NCI-H2196 treated with DMSO at 0.1 percent for 48 hours (cell line): ENCODE results near the gene UBXN10.

Source experiments
- DNase-seq: peaks from one replicate; lab custom pipeline; 2025; ENCODE audit not compliant: unreplicated experiment; lab: John Stamatoyannopoulos, UW

The UBXN10 gene

DNA sequence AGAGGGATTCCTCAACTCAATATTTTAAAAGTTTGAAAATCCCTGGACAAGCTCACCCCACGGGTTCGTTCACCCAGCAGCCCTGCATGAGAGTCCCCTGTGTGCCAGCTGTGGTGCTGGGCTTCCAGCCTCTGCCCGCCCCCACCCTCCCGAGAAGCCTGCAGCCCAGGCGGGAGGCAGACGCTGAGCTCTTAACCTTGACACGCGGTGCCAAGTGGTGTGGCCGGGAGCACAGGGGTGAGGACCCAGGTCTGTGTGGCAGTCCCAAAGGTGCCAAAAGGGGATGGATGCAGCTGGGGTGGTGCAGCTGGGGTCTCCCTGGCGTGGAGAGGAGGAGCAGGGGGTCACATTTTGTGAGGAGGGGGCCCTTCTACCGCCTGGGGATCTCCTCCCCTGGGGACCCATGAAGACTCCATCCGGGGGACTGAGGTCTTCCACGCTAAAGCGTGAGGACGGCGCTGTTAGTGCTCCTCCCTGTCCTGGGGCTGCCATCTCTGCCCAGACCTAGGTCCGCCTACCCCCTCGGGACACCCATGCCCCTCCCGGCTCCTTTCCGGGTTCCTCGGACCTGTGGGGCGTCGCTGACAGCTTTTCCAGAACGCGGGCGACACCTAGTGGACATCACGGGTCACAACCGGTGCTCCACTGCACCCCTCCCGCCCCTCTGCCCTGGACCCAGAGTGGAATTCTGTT lies 33.8 kb upstream of the UBXN10 start:
- DNase-seq = peak; percentile 72

DNA sequence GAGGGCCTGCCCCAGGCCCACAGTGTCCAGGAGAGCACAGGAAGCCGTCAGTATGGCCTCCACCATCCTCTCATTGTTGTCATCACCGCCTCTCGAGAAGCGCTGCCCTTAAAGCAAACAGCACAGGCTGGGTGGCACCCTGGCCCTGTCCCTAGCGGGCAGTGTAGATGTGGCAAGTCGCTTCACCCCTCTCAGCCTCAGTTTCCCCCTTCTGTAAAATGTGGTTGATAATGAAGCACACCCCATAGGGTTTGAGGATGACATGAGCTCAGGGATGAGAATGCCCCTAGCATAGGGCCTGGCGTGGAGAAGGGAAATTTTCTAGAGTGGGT lies 33.3 kb upstream of the UBXN10 start:
- no peak for DNase-seq

DNA sequence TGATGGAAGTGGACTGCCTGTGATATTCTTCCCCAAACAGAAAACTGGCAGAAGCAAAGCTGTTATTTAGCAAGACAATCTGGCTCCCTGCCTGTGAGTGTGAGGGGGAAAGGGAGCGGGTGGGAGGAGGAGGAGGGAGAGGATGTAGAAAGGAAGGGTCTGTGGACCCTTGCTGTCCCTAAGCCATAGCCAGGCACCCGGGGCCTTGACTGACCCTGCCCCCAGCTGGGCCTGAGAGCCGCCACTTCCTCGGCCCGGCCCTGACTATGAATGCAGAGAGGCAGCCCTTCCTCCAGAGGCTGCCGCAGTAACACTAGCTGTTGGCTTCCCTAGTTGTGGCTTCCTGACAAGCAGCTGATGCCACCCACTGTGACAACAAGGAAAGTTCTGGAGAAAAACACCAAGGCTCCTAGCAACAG lies 32.9 kb upstream of the UBXN10 start:
- peak; percentile 37 for DNase-seq

DNA sequence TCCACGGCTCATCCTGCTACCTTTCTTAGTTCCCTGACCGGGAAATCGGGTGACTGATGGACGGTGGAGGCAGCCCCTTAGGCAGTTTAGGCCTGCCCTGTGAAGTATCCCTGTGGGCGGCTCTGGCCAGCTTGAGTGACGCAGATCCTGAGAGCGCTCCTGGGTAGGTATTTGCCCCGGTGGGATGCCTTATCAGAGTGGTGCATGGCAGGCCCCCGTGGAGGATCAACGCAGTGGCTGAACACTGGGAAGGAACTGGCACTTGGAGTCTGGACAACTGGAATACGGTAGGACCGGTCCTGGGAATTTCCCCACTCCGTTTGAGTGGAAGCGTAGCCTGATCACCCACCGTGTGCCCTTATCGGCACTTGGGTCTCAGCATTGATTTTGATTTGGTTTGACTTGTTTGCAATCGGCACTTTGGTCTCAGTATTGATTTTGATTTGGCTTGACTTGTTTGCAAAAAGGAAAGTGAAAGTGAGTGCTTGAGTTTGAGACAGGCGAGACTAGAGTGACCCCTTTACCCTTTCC lies 31.5 kb upstream of the UBXN10 start:
- no peak for DNase-seq

DNA sequence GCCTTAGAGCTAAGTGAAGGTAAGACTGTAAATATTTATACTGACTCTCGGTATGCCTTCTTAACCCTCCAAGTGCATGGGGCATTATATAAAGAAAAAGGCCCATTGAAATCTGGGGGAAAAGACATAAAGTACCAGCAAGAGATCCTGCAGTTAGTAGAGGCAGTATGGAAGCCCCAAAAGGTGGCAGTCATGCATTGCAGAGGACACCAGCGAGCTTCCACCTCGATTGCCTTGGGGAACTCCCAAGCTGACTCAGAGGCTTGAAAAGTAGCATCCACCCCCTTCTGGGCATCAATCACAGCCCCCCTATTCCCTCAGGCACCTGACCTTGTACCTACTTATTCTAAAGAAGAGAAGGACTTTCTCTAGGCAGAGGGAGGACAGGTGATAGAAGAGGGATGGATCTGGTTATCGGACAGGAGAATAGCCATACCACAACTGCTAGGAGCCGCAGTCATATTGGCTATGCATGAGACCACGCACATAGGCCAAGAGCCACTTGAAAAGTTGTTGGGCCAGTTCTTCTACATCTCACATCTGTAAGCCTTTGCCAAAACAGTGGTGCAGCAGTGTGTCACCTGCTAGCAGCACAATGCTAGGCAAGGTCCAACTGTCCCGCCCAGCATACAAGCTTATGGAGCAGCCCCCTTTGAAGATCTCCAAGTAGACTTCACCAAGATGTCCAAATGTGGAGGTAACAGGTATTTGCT lies 27.4 kb upstream of the UBXN10 start:
- no peak for DNase-seq

DNA sequence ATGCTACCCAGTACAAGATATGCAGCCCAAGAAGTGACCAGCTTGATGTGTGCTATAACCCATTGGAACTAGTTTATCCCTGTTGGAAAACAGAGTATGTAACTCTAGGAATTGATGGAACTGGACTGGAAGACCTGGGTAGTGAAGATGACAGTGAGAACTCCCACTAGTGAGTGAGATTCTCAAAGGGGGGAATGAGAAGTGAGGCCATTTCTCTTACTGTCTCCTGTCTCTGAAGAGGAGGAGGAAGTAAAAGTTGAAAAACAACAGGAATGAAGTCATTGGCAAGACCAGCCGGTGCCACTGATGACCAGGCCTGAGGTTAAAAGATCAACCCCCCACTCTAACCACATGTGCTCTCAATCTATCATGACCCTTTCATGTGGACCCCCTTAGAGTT lies 25.9 kb upstream of the UBXN10 start:
- no peak for DNase-seq

DNA sequence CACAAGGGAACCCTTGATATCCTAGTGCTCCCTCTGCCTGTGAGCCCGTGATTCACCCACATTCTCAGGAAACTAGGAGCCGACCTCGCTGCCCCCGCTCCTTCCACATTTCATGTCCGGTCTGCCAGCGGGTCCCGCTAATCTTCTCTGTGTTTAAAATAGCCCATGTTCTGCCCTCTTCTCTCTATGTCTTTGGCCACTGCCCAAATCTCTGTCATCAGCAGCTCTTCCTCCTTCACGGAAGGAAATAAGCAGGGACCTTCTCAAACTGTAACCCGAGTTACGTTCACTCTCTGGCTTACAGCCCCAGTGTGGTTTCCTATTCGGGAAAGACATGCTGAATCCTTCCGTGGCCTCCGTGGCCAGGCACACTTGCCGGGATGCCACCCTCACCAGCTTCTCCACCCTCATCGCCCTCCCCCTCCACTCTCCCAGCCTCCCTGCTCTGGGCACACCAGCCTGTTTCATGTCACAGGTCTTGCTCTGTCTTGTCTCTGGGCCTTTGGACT lies 21.1 kb upstream of the UBXN10 start:
- no peak for DNase-seq

DNA sequence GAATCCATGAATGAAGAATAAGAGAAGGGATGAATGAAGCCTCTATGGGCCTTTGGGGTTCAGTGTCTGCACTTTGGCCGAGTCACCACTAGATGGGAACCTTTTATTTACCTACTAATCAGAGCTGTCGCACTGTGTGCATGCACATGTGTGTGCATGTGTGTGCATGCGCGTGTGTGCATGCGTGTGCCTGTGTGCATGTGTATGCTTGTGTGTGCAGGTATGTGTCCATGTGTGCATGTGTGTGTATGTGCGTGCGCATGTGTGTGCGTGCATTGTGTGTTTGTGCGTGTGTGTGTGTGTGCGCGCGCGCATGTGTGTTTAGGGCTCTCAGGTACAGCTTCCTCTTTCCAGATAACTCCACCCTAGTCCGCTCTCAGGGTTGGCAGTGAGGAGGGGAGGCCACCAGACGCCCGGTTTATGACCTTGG lies 20.4 kb upstream of the UBXN10 start:
- no peak for DNase-seq

DNA sequence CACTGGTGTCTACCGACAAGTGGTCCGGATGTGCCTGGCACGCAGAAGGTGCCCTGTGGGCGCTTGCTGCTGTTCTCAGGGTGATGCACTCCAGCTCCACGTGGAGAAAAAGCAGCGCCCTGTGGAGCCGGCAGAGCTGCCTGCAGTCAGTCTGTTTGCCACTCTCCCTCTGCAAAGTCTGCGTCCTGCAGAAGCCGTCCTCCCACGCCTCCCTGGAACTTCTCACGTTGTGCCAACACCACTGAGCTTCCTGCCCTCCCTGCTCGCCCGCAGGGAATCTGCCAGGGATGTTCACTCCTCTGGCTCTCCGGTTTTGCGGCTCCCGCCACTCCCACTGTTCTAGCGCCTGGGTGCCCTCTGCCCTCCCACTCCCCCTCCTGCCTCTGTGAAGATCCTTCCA lies 19.8 kb upstream of the UBXN10 start:
- no peak for DNase-seq

DNA sequence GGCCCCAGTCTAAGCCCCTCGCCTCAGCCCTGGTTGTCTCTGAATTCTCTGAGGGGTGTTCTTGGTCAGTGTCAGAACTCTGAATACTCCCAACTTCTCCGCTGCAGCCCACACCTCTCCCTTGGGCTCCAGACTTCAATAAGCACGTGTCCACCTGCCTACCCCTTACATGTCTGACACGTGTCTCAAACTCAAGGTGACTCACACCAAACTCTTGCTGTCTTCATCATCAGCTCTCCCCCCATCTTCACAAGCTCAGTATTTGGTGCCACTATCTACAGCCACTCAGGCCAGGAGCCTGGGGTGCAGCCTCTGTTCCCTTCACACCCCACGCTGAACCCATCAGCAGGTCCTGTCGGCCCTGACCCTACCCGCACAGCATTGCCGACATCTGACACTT lies 18.8 kb upstream of the UBXN10 start:
- DNase-seq = no peak

DNA sequence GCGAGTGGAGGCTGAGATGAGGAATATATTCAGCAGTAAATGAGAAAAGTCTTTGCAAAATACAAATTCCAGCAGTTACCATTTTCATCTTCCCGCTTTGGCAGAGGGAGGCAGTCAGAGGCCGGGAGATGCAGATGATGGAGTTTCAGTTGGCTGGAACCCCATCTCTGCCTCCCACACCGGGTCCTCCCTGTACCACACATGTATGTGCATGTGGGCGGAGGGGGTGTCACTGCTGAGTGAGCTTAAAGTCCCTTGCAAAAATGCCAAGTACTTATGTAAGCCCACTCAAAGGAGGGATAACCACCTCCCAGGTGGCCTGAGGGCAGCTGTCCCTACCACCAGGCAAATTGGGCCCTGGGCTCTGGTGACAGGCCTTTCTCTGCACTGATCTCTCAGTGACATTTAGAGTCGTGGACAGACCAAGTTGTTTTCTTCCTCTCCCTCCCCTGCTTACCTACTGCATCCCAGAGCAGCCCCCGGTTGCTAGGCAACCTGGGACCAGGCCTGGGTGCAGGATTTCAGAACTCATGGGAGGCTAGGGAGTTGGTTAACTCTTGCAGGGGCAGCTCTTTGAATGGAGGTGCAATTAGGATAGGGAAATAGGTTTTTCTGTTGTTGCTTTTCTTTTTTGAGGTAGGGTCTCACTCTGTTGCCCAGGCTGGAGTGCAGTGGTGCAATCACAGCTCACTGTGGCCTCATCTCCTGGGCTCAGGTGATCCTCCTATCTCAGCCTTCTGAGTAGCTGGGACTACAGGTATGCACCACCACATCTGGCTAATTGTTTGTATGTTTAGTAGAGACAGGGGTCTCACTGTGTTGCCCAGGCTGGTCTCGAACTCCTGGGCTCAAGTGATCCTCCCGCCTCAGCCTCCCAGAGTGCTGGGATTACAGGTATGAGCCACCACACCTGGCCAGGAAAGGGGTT lies 17.1 kb upstream of the UBXN10 start:
- DNase-seq = no peak

DNA sequence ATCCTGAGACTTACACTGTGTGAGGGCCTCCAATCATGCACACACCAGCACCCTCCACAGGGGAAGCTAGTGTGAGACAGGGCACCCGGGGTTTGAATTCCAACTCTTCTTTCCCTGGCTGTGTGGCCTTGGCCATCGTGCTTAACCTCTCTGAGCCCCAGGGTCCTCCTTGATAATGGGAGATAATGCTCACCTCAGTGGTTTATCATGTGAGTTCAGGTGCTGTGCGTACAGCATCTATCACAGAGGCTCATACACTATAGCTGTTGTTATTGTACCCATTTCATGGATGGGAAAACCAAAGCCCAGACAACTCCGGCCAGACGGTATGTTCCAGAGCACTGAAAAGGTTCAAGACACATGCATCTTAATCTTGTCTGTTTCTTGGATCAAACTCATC lies 16.0 kb upstream of the UBXN10 start:
- no peak for DNase-seq

DNA sequence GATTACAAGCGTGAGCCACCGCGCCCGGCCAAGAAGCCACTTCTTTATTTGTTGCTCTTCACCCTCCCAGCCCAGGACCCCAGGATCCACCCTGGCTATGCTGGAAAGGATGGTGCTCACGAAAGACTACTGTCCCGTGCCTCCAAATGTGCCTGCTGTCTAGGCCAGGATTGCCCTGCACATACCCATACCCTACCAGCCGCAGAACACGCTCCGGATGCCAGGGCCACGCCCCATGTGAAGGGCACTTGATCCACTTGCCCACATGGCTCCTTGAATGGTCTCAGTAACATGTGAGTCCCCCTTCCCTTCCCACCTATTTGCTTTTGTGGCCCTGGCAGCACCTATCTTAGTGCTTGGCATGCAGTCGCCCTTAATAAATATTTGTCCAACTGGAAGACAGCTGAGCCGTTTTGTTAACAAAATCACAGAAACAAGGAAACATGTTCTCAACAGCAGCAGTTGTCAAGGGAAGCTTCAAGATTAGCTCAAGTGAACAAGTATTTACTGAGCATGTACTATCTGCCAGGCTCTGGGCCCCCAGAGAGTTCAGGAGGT lies 13.8 kb upstream of the UBXN10 start:
- DNase-seq = no peak

DNA sequence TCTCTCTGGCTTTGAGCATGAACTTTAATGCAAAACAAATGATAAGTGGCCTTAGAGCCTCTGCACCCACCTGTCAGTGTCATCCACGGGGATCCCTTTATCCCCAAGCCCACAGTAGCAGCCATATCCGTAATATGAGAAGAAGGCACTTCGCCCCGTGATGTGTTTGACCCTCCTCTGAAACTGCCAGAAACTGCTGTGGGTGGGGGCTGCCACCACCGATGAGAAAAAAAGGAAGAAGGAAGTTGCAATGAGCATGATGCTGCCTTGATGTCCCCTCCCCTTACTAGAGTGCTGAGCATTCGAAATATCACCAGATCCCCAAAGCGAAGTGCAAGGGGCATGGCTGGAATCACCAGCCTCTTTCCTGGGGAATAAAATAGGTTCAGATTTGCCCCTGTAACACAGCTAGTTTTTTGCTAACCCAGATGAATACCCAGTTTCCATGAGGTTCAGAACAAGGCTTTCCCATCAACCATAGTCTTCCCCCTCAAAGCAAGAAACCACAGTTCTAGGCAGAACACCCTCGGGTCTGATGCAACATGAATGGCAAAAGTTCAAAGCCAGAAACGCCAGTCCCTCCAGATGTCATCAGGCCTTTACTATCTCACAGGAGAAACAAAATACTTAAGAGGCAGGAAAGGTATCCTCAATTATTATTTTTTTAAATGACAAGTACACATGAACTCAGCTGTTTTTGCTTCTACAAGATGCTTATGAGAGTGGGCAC lies 10.8 kb upstream of the UBXN10 start:
- DNase-seq = no peak

DNA sequence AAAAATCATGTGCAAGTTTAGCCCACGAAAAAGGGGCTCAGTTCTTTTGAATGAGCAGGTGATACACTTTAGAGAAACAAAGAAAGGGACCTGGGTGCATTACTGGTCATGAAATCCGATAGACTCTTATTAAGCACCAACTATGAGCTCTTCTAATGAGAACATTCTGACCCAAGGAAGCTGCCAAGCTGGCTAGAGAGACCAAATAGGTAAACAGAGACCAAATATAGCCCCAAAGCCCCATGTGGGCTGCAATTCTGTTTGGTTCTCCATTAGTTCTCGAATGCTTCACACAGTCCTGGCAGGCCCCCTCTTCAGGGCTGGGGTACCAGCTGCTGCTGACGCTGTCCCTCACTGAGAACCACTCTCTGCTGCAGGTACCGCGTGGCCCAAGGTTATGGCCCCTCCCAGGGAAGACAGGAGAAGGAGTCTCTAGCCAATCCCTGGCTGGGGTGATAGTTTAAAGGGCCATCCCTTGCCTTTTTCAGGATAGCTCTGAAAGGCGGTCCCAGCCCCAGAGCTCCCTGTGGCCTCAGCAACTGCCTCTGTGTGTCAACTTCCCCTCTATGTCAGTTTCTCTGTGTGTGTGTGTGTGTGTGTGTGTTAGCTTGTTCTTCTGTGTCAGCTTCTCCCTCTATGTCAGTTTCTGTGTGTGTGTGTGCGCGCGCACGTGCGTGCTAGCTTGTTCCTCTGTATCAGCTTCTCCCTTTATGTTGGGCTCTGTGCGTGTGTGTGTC lies 7.1 kb upstream of the UBXN10 start:
- peak; percentile 17 for DNase-seq

DNA sequence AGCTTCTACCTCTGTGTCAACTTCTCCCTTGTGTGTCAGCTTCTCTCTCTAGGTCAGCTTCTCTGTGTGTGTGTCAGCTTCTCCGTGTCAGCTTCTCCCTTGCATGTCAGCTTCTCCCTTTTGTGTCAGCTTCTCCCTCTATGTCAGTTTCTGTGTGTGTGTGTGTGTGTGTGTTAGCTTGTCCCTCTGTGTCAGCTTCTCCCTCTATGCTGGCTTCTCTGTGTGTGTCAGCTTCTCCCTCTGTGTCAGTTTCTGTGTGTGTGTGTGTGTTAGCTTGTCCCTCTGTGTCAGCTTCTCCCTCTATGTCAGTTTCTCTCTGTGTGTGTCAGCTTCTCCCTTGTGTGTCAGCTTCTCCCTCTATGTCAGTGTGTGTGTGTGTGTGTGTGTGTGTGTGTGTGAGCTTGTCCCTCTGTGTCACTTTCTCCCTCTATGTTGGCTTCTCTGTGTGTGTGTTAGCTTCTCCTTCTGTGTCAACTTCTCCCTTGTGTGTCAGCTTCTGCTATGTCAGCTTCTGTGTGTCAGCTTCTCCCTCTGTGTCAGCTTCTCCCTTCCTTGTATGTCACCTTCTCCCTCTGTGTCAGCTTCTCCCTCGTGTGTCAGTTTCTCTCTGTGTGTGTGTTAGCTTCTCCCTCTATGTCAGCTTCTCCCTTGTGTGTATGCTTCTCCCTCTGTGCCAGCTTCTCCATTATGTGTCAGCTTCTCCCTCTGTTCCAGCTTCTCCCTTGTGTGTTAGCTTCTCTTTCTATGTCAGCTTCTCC lies 6.3 kb upstream of the UBXN10 start:
- no peak for DNase-seq

DNA sequence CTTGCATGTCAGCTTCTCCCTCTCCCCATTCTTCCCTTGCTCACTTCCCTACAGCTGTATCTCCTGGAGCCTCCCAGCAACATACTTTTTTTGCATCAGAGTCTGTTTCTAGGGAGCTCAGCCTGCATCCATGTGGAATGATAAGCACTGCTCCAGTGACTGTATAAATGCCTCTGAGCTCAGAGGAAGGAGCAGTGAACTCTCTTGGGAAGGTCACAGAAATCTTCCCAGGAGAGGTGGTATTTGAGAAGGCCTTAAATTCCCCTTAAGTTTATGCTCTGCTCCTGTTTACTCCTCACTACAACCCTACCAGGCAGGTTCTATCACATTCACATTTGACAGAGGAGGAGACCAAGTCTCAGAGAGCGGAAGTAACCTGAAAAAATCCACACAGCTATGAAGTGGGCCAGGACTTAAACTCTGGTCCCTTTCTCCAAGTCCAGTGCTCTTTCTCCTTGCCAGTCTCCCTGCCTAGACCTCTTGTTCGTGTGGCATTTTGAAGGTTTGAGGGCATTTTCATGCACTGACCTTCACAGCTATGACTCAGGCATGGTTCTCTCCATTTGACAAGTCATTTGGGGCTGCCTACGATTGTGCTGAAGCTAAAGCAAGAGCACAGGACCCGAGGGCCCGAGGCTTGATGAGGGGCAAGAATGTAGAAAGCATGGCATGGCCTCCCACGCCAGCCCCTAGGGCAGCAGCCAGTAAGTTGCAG lies 5.6 kb upstream of the UBXN10 start:
- no peak for DNase-seq

DNA sequence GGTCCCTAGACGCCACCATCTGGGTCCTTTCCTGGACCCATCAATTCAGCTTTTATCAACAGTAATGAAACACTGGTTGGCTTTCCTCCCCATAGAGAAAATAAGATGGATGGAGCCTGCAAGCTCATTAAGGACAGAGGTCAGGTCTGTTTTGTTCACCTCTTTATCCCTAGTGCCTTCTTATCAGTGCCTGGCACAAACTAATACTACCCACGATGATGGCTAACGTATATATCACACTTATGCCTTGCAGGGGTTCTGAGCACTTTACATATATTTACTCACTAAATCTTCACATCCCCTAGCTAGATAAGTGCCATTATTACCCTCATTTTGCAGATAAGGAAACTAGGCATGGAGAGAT lies 5.1 kb upstream of the UBXN10 start:
- DNase-seq = no peak
